SJCRH30 (cell line): ENCODE results near the gene RHOXF2. TPM values are rescaled to one million over a fixed set of nuclear protein-coding genes. Genes with fewer than 3 reads are reported as not detected.
A peak's percentile ranks its signal among the peaks of the same experiment; 100 is the strongest.
"Not testable (repeated sequence)": the region's sequence is repeated elsewhere in the genome, so short reads cannot be mapped to it uniquely, and the experiment has no call there.

Experiments
- DNase-seq, 2 experiments: peaks; one replicate each; pipeline ENCODE4 v3.0.0-alpha.2; 2015 to 2020
- H3K27ac ChIP-seq: fragments of 250-450 bp; sonication (Bioruptor Pico); 2 replicates; pipeline ENCODE4 v1.5.1; 2020; ENCODE audit warnings: mild to moderate bottlenecking, moderate library complexity
- H3K27me3 ChIP-seq: fragments of 250-450 bp; sonication (Bioruptor Pico); 2 replicates; pipeline ENCODE4 v1.5.1; 2020; ENCODE audit warnings: mild to moderate bottlenecking, moderate library complexity
- H3K36me3 ChIP-seq: fragments of 250-450 bp; sonication (Bioruptor Pico); 2 replicates; pipeline ENCODE4 v1.5.1; 2020; ENCODE audit warnings: mild to moderate bottlenecking, moderate library complexity
- H3K4me1 ChIP-seq: fragments of 250-450 bp; sonication (Bioruptor Pico); 2 replicates; pipeline ENCODE4 v1.5.1; 2020; ENCODE audit warnings: mild to moderate bottlenecking, moderate library complexity
- H3K4me3 ChIP-seq: fragments of 250-450 bp; sonication (Bioruptor Pico); 2 replicates; pipeline ENCODE4 v1.5.1; 2020; ENCODE audit warnings: mild to moderate bottlenecking, moderate library complexity
- H3K9me3 ChIP-seq: fragments of 250-450 bp; sonication (Bioruptor Pico); replicated peaks from 2 replicates; pipeline ENCODE4 v1.5.1; 2020; ENCODE audit warnings: mild to moderate bottlenecking, moderate library complexity
- total RNA-seq: library from RNA; depleted of rRNA; stranded (reverse); fragments of >200 nt; shearing (Covaris generic); gene quantifications from 2 replicates; pipeline ENCODE4 v1.2.3, GENCODE V29; 2014

The RHOXF2 gene
- total RNA-seq, 1 experiment from 2014 or later, result not detected

GRCh38 chrX:120147537-120147936 lies 10.9 kb upstream of the RHOXF2 start:
- no peaks in the 10 kb centered on the region for H3K4me1 ChIP-seq
- H3K4me3 ChIP-seq, result no peak overlapping the region
- no peak for DNase-seq
- no peak overlapping the region for H3K27ac ChIP-seq
- H3K9me3 ChIP-seq, result peaks cover 9% of the 10 kb centered on the region; the same call in 1 of the 2 replicates
- H3K27me3 ChIP-seq, result peaks cover 15% of the 10 kb centered on the region
- H3K36me3 ChIP-seq, result no peaks in the 10 kb centered on the region

GRCh38 chrX:120150109-120150744 lies 8.2 kb upstream of the RHOXF2 start:
- not testable (repeated sequence) for H3K27me3 ChIP-seq, H3K36me3 ChIP-seq, H3K4me3 ChIP-seq, H3K27ac ChIP-seq, H3K9me3 ChIP-seq, DNase-seq, H3K4me1 ChIP-seq

- H3K36me3 ChIP-seq, H3K27ac ChIP-seq, H3K9me3 ChIP-seq, H3K4me3 ChIP-seq, DNase-seq, H3K27me3 ChIP-seq, H3K4me1 ChIP-seq: not testable (repeated sequence)
Observed at GRCh38 chrX:120159086-120159485, 673 bp downstream of the RHOXF2 start.

- H3K27me3 ChIP-seq, H3K4me3 ChIP-seq, H3K27ac ChIP-seq, DNase-seq, H3K36me3 ChIP-seq, H3K9me3 ChIP-seq, H3K4me1 ChIP-seq: not testable (repeated sequence)
Observed at GRCh38 chrX:120193254-120193653, 34.8 kb downstream of the RHOXF2 start.

GRCh38 chrX:120193720-120194119 lies 35.3 kb downstream of the RHOXF2 start:
- H3K27me3 ChIP-seq, H3K9me3 ChIP-seq, DNase-seq, H3K4me3 ChIP-seq, H3K4me1 ChIP-seq, H3K27ac ChIP-seq, H3K36me3 ChIP-seq: not testable (repeated sequence)

GRCh38 chrX:120195786-120196185 lies 37.4 kb downstream of the RHOXF2 start:
- not testable (repeated sequence) for H3K4me1 ChIP-seq, H3K9me3 ChIP-seq, H3K27ac ChIP-seq, H3K36me3 ChIP-seq, DNase-seq, H3K4me3 ChIP-seq, H3K27me3 ChIP-seq

DNA sequence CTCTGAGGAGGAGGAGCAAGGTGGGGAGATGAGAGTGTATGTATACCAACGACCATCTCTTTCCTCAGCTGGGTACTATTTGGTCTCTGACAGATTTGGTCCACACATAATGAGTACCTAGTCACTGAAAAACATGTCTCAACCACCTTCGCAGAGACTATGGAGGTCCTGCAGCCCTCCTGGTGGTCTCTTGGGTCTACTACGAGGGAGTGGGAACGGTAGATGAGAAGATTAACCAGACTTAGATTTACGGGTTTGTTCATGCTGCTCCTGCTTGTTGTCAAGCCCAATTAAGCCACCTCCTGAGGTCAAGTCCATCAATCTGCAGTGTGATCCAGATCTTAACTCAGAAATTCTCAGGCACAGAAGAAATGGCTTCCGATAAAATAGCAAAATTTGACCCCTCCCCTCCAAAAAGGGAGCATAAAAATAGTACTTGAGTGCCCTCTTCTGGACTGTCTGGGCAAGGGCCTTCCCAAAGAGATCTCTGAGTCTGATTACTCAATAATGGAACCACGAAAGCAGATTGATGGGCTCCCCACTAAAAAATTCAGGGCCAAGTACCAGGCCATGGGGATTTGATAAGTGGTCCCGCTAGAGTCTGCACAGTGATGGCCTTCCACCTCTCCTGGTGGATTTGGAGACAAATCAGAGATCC lies 38.3 kb downstream of the RHOXF2 start:
- not testable (repeated sequence) for H3K4me1 ChIP-seq, H3K27ac ChIP-seq, H3K27me3 ChIP-seq, H3K9me3 ChIP-seq, H3K4me3 ChIP-seq, H3K36me3 ChIP-seq, DNase-seq

DNA sequence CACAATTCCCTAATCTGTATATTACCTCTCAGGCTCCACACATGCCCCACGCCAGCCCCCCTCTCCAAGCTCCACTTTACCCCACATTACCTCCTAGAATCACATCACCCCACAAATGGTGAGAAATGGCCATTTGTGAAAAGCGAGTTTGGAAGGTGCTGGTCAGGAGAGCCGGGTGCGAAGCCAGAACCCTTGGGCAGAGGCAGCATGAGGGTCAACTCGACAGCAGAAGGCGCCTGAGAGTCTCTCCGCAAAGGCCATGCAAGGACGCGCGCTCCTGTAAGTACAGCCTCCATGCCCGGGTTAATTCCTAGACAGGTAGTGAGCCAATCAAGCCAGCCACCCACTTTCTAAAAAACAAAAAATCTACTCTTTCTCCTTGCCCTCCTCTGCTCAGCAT lies 42.4 kb downstream of the RHOXF2 start:
- Histone ChIP-seq H3K27me3 (peaks cover 11% of the 10 kb centered on the region; the same call in 1 of the 2 replicates), H3K27ac (no peak overlapping the region), H3K36me3 (no peaks in the 10 kb centered on the region), H3K4me1 (no peaks in the 10 kb centered on the region; the same call in 1 of the 2 replicates), H3K9me3 (no peaks in the 10 kb centered on the region), H3K4me3 (no peak overlapping the region)
- no peak for DNase-seq

- peak; percentile 52 to 74 for DNase-seq
Observed at GRCh38 chrX:120205816-120206753, 47.7 kb downstream of the RHOXF2 start.

GRCh38 chrX:120207009-120207605 lies 48.7 kb downstream of the RHOXF2 start:
- Histone ChIP-seq H3K9me3 (no peaks in the 10 kb centered on the region), H3K36me3 (no peaks in the 10 kb centered on the region), H3K4me3 (no peak overlapping the region), H3K27me3 (peaks cover 2% of the 10 kb centered on the region; the same call in 1 of the 2 replicates), H3K4me1 (peaks cover 3% of the 10 kb centered on the region; the same call in 1 of the 2 replicates), H3K27ac (no peak overlapping the region)
- DNase-seq, result no peak

More at GRCh38 chrX:120205816-120206753, 47.7 kb downstream of the RHOXF2 start:
- no peaks in the 10 kb centered on the region for H3K36me3 ChIP-seq
- H3K27me3 ChIP-seq, result peaks cover 2% of the 10 kb centered on the region; the same call in 1 of the 2 replicates
- no peak overlapping the region for H3K27ac ChIP-seq
- no peaks in the 10 kb centered on the region for H3K9me3 ChIP-seq
- peaks cover 3% of the 10 kb centered on the region; the same call in 1 of the 2 replicates for H3K4me1 ChIP-seq
- H3K4me3 ChIP-seq, result no peak overlapping the region

- no peaks in the 10 kb centered on the region for H3K4me1 ChIP-seq
- no peak overlapping the region for H3K27ac ChIP-seq
- H3K27me3 ChIP-seq, result no peaks in the 10 kb centered on the region
- no peak overlapping the region for H3K4me3 ChIP-seq
- no peaks in the 10 kb centered on the region for H3K9me3 ChIP-seq
- no peaks in the 10 kb centered on the region for H3K36me3 ChIP-seq
- DNase-seq, result peak; percentile 66 to 87
Observed at GRCh38 chrX:120213438-120214265, 55.2 kb downstream of the RHOXF2 start.
